Glomerular visceral epithelial cell (primary cell): ENCODE measurements around the gene PHF13.

ENCODE experiments used
- DNase-seq: peaks from one replicate; pipeline ENCODE4 v3.0.0-alpha.2; 2016; ENCODE audit errors: extremely low spot score

Gene PHF13

GRCh38 chr1:6602669-6603237 is 10.8 kb upstream of the PHF13 start, which contains the start of gene KLHL21:
TSS of gene KLHL21 (minus strand) at chr1:6602869. CDS start at chr1:6602817, 52 bp downstream.
- DNase-seq: peak; percentile 93

GRCh38 chr1:6603238-6603914 is 10.2 kb upstream of the PHF13 start:
- peak; percentile 71 for DNase-seq

- peak; percentile 33 for DNase-seq
These were observed 9.5 kb upstream of the PHF13 start for GRCh38 chr1:6603915-6604558.

- peak; percentile 53 for DNase-seq
These were observed 730 bp upstream of the PHF13 start for GRCh38 chr1:6612641-6613360.

GRCh38 chr1:6614019-6614928 is 743 bp downstream of the PHF13 start:
- DNase-seq: peak; percentile 59

- no peak for DNase-seq
These were observed 1.6 kb downstream of the PHF13 start for GRCh38 chr1:6614929-6615785.

GRCh38 chr1:6619045-6619444 is 5.5 kb downstream of the PHF13 start:
- no peak for DNase-seq

- DNase-seq: no peak
These were observed 8.2 kb downstream of the PHF13 start for GRCh38 chr1:6621429-6622391.

GRCh38 chr1:6622396-6623152 is 9.0 kb downstream of the PHF13 start:
- DNase-seq: no peak

- DNase-seq: no peak
These were observed 9.9 kb downstream of the PHF13 start for GRCh38 chr1:6623269-6623965.

- peak; percentile 87 for DNase-seq
These were observed 11.4 kb downstream of the PHF13 start, which contains the start of gene THAP3 for GRCh38 chr1:6624710-6625583. TSS of gene THAP3 (plus strand) at chr1:6624868. CDS start at chr1:6625219, 351 bp downstream.

- peak; percentile 43 for DNase-seq
These were observed 12.1 kb downstream of the PHF13 start for GRCh38 chr1:6625584-6626149.

- DNase-seq: no peak
These were observed 13.5 kb downstream of the PHF13 start for GRCh38 chr1:6627031-6627430.

GRCh38 chr1:6627841-6628545 is 14.5 kb downstream of the PHF13 start:
- no peak for DNase-seq

- no peak for DNase-seq
These were observed 15.5 kb downstream of the PHF13 start for GRCh38 chr1:6628971-6629479.

- DNase-seq: no peak
These were observed 16.5 kb downstream of the PHF13 start for GRCh38 chr1:6630027-6630426.
